ENCODE data around the gene CHD9NB.
A peak's percentile ranks its signal among the peaks of the same experiment; 100 is the strongest.

Gene CHD9NB

GRCh38 chr16:53099318-53100130, 46.8 kb upstream of the CHD9NB start (continued):
- TF ChIP-seq ZNF670 (tag by site-specific recombination; IDR thresholded peaks at IDR 0.05; ENCODE audit: low read depth) (no peak), ZNF184 (tag by site-specific recombination; IDR thresholded peaks at IDR 0.05) (no peak), ZNF48 (tag by site-specific recombination; IDR thresholded peaks at IDR 0.05) (no peak), ZNF202 (tag by site-specific recombination; IDR thresholded peaks at IDR 0.05; ENCODE audit: borderline replicate concordance) (no peak), ZFP3 (tag by site-specific recombination; IDR thresholded peaks at IDR 0.05; ENCODE audit: low read depth) (no peak), ZSCAN4 (tag by site-specific recombination; IDR thresholded peaks at IDR 0.05) (no peak), EGR2 (tag by site-specific recombination; IDR thresholded peaks at IDR 0.05; ENCODE audit: low read depth) (peak; percentile 92), ZFP37 (tag by site-specific recombination; IDR thresholded peaks at IDR 0.05) (no peak), ZNF266 (tag by site-specific recombination; IDR thresholded peaks at IDR 0.05; ENCODE audit: low read depth) (no peak), MEIS1 (CRISPR knock-in tag; IDR thresholded peaks at IDR 0.05; ENCODE audit: borderline replicate concordance) (no peak), ZNF37A (tag by site-specific recombination; IDR thresholded peaks at IDR 0.05) (no peak), GLIS1 (tag by site-specific recombination; IDR thresholded peaks at IDR 0.05) (peak; percentile 79), ZIC2 (tag by site-specific recombination; IDR thresholded peaks at IDR 0.05) (peak; percentile 92), ZBTB21 (tag by site-specific recombination; IDR thresholded peaks at IDR 0.05) (no peak), ZNF362 (tag by site-specific recombination; IDR thresholded peaks at IDR 0.05) (no peak), RBAK (tag by site-specific recombination; IDR thresholded peaks at IDR 0.05) (no peak), ZNF366 (tag by site-specific recombination; conservative IDR thresholded peaks at IDR 0.05) (peak; percentile 94), ZNF112 (tag by site-specific recombination; IDR thresholded peaks at IDR 0.05) (no peak), ZNF302 (tag by site-specific recombination; IDR thresholded peaks at IDR 0.05; ENCODE audit: low read depth) (no peak), SP3 (tag by site-specific recombination; IDR thresholded peaks at IDR 0.05) (peak; percentile 77), ZSCAN18 (tag by site-specific recombination; IDR thresholded peaks at IDR 0.05) (no peak), GLIS2 (tag by site-specific recombination; IDR thresholded peaks at IDR 0.05) (peak; percentile 86), BCL6B (tag by site-specific recombination; IDR thresholded peaks at IDR 0.05) (no peak), ZNF132 (tag by site-specific recombination; IDR thresholded peaks at IDR 0.05; ENCODE audit: borderline replicate concordance) (no peak), ZFHX2 (tag by site-specific recombination; conservative IDR thresholded peaks at IDR 0.05) (peak; percentile 86), ZNF449 (tag by site-specific recombination; IDR thresholded peaks at IDR 0.05) (no peak), FEZF1 (tag by site-specific recombination; IDR thresholded peaks at IDR 0.05) (no peak), KLF10 (tag by site-specific recombination; IDR thresholded peaks at IDR 0.05) (peak; percentile 89), ZNF354C (tag by site-specific recombination; IDR thresholded peaks at IDR 0.05; ENCODE audit: borderline replicate concordance, low read depth) (no peak), PRDM6 (tag by site-specific recombination; IDR thresholded peaks at IDR 0.05) (no peak), ZNF155 (tag by site-specific recombination; IDR thresholded peaks at IDR 0.05) (no peak), ZNF658 (tag by site-specific recombination; IDR thresholded peaks at IDR 0.05) (no peak), ZNF404 (tag by site-specific recombination; IDR thresholded peaks at IDR 0.05) (no peak), ZNF426 (tag by site-specific recombination; IDR thresholded peaks at IDR 0.05) (no peak)

Data from HEK293 (cell line).